CD4-positive, alpha-beta T cell treated with Interleukin-4 for 4 hours (primary cell): ENCODE data around the gene UGT1A10.

Experiments
- DNase-seq: peaks from one replicate; pipeline ENCODE4 v3.0.0-alpha.2; 2020

The UGT1A10 gene

GRCh38 chr2:233789554-233789953 is 153.3 kb downstream of the UGT1A10 start:
- DNase-seq = no peak

- no peak for DNase-seq
These were observed 155.1 kb downstream of the UGT1A10 start for GRCh38 chr2:233791151-233791882.

GRCh38 chr2:233791883-233792329 is 155.7 kb downstream of the UGT1A10 start:
- DNase-seq = no peak

GRCh38 chr2:233792720-233793119 is 156.5 kb downstream of the UGT1A10 start:
- DNase-seq = no peak

GRCh38 chr2:233793465-233794127 is 157.3 kb downstream of the UGT1A10 start:
- no peak for DNase-seq

GRCh38 chr2:233794128-233794658 is 157.9 kb downstream of the UGT1A10 start:
- DNase-seq = no peak

GRCh38 chr2:233795735-233796171 is 159.5 kb downstream of the UGT1A10 start:
- DNase-seq = no peak

- no peak for DNase-seq
These were observed 160.0 kb downstream of the UGT1A10 start for GRCh38 chr2:233796254-233796653.

GRCh38 chr2:233798335-233799086 is 162.3 kb downstream of the UGT1A10 start:
- no peak for DNase-seq

- DNase-seq = no peak
These were observed 162.9 kb downstream of the UGT1A10 start for GRCh38 chr2:233799087-233799665.

- no peak for DNase-seq
These were observed 163.5 kb downstream of the UGT1A10 start for GRCh38 chr2:233799716-233800115.

GRCh38 chr2:233800208-233800607 is 164.0 kb downstream of the UGT1A10 start:
- DNase-seq = no peak

- DNase-seq = no peak
These were observed 165.3 kb downstream of the UGT1A10 start for GRCh38 chr2:233801357-233802131.

- no peak for DNase-seq
These were observed 166.0 kb downstream of the UGT1A10 start for GRCh38 chr2:233802132-233802815.

GRCh38 chr2:233803292-233803911 is 167.2 kb downstream of the UGT1A10 start:
- DNase-seq = no peak

- DNase-seq = no peak
These were observed 167.7 kb downstream of the UGT1A10 start for GRCh38 chr2:233803994-233804393.

GRCh38 chr2:233807215-233807865 is 171.1 kb downstream of the UGT1A10 start:
- DNase-seq = no peak

- DNase-seq = no peak
These were observed 172.0 kb downstream of the UGT1A10 start for GRCh38 chr2:233807966-233808935.

GRCh38 chr2:233810385-233810784 is 174.1 kb downstream of the UGT1A10 start:
- no peak for DNase-seq
